HepG2 (cell line): ENCODE data around the gene GGA3. TPM values are rescaled to one million over a fixed set of nuclear protein-coding genes. Genes with fewer than 3 reads are reported as not detected.

Experiments
- AGO2 ChIP-seq: fragments of 200-400 bp; formaldehyde crosslinking; optimal IDR thresholded peaks from 2 replicates; pipeline ENCODE3; 2017; ENCODE audit warnings: mild to moderate bottlenecking, low read depth, low read length, moderate library complexity
- BRD4 ChIP-seq: sonication (generic); formaldehyde crosslinking; IDR thresholded peaks from 2 replicates; pipeline ENCODE4 v1.4.0; 2020; ENCODE audit warnings: missing genetic modification reagents
- ISL2 ChIP-seq: sonication (generic); formaldehyde crosslinking; IDR thresholded peaks from 2 replicates; pipeline ENCODE4 v1.5.0; 2020; ENCODE audit warnings: missing genetic modification reagents
- KMT2B ChIP-seq: IDR thresholded peaks from 2 replicates; pipeline ENCODE4 v1.6.1; 2016; ENCODE audit warnings: missing genetic modification reagents, missing compliant biosample characterization
- MYC ChIP-seq: sonication (generic); formaldehyde crosslinking; IDR thresholded peaks from 2 replicates; pipeline ENCODE4 v1.9.0; 2021; ENCODE audit warnings: missing genetic modification reagents, borderline replicate concordance
- RELA ChIP-seq: sonication (generic); formaldehyde crosslinking; IDR thresholded peaks from 2 replicates; pipeline ENCODE4 v1.4.0; 2020; ENCODE audit warnings: missing genetic modification reagents
- YY1 ChIP-seq: IDR thresholded peaks from 2 replicates; pipeline ENCODE4 v1.6.1; 2011; ENCODE audit warnings: low read length, low read depth, moderate library complexity, mild to moderate bottlenecking; ENCODE audit not compliant: insufficient read depth, insufficient replicate concordance
- ZC3H4 ChIP-seq: sonication (generic); formaldehyde crosslinking; IDR thresholded peaks from 2 replicates; pipeline ENCODE4 v1.4.0; 2020; ENCODE audit warnings: missing genetic modification reagents, borderline replicate concordance
- polyA plus RNA-seq, 8 experiments: library from polyadenylated mRNA; depleted of rRNA in 3 of 8; stranded (reverse) in 7 of 8; unstranded in 1 of 8; fragments of >200 nt; fragmentation: Illumina TruSeq in 4 of 8; extraction: Trizol in 4 of 8; gene quantifications; 2 replicates each; pipeline versions ENCODE4 v1.2.1 to v1.2.3, GENCODE V29; 2011 to 2016; ENCODE audit warnings: low read depth in 4 of 8, missing spikeins in 1 of 8, mixed read lengths in 1 of 8; ENCODE audit not compliant: insufficient read depth in 1 of 8
- total RNA-seq, 5 experiments: library from RNA; depleted of rRNA; stranded (reverse); fragments of >200 nt; fragmentation: Illumina TruSeq; extraction: Trizol; gene quantifications; 2 replicates each; pipeline ENCODE4 v1.2.3, GENCODE V29; 2016; ENCODE audit warnings: low read depth in 1 of 5
- TF ChIP-seq, protein P1 (sequence below): sonication (generic); formaldehyde crosslinking; IDR thresholded peaks from 2 replicates; pipeline ENCODE4 v1.5.0; 2020; ENCODE audit warnings: mild to moderate bottlenecking, missing genetic modification reagents, moderate library complexity
- TF ChIP-seq, protein P2 (sequence below): sonication (generic); formaldehyde crosslinking; IDR thresholded peaks from 2 replicates; pipeline ENCODE4 v1.4.0; 2020; ENCODE audit warnings: missing genetic modification reagents
- TF ChIP-seq, protein P3 (sequence below): IDR thresholded peaks from 2 replicates; pipeline ENCODE4 v1.6.1; 2012; ENCODE audit warnings: inconsistent platforms

The GGA3 gene
- total and polyA plus RNA-seq, 2 of the 13 experiments (the other 11 are each of a cell fraction or from before 2014, with no cell fraction given), result 28.4 to 43.7 TPM

DNA sequence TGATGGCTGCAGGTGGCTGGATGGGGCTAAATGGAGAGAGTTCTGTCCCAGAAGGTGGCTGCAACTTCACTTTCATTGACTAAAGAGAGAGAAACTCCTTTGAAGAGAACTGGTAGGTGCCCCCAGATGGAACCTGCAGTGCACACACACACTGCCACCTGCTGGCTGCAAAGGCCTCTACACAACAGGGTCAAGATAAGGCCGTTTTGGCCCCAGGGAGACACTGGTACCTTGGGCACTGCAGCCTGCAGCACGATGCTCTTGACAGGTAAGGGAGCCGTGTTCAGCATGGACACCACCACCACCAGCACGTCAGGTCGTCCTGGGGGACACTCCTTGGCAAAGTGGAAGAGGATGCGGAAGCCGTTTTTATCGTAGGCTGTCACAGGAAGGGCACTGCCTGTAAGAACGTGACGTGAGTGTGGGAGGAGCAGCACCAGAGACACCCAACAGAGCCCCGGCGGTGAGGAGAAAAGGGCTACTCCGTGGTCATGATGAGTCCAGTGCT is 22.7 kb downstream of the GGA3 start (continued):
- TF ChIP-seq YY1 (peak; percentile 32), ISL2 (no peak), KMT2B (CRISPR knock-in tag) (peak; percentile 53; the same call in 1 of the 2 replicates), MYC (CRISPR knock-in tag) (peak; percentile 21; the same call in 1 of the 2 replicates), BRD4 (CRISPR knock-in tag) (no peak), ZC3H4 (CRISPR knock-in tag) (no peak), AGO2 (peak; percentile 89), RELA (CRISPR knock-in tag) (peak; percentile 35; the same call in 1 of the 2 replicates)
- TF ChIP-seq, protein P1, sequence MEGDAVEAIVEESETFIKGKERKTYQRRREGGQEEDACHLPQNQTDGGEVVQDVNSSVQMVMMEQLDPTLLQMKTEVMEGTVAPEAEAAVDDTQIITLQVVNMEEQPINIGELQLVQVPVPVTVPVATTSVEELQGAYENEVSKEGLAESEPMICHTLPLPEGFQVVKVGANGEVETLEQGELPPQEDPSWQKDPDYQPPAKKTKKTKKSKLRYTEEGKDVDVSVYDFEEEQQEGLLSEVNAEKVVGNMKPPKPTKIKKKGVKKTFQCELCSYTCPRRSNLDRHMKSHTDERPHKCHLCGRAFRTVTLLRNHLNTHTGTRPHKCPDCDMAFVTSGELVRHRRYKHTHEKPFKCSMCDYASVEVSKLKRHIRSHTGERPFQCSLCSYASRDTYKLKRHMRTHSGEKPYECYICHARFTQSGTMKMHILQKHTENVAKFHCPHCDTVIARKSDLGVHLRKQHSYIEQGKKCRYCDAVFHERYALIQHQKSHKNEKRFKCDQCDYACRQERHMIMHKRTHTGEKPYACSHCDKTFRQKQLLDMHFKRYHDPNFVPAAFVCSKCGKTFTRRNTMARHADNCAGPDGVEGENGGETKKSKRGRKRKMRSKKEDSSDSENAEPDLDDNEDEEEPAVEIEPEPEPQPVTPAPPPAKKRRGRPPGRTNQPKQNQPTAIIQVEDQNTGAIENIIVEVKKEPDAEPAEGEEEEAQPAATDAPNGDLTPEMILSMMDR (CRISPR knock-in tag), result peak; percentile 97
- TF ChIP-seq, protein P2, sequence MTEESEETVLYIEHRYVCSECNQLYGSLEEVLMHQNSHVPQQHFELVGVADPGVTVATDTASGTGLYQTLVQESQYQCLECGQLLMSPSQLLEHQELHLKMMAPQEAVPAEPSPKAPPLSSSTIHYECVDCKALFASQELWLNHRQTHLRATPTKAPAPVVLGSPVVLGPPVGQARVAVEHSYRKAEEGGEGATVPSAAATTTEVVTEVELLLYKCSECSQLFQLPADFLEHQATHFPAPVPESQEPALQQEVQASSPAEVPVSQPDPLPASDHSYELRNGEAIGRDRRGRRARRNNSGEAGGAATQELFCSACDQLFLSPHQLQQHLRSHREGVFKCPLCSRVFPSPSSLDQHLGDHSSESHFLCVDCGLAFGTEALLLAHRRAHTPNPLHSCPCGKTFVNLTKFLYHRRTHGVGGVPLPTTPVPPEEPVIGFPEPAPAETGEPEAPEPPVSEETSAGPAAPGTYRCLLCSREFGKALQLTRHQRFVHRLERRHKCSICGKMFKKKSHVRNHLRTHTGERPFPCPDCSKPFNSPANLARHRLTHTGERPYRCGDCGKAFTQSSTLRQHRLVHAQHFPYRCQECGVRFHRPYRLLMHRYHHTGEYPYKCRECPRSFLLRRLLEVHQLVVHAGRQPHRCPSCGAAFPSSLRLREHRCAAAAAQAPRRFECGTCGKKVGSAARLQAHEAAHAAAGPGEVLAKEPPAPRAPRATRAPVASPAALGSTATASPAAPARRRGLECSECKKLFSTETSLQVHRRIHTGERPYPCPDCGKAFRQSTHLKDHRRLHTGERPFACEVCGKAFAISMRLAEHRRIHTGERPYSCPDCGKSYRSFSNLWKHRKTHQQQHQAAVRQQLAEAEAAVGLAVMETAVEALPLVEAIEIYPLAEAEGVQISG (CRISPR knock-in tag), result peak; percentile 61; the same call in 1 of the 2 replicates
- TF ChIP-seq, protein P3, sequence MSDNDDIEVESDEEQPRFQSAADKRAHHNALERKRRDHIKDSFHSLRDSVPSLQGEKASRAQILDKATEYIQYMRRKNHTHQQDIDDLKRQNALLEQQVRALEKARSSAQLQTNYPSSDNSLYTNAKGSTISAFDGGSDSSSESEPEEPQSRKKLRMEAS, result 0 out of 2 replicates have a peak, but pooled peaks have one; percentile 32
